ENCODE results near the gene SOWAHC.
"Not testable (repeated sequence)": the region's sequence is repeated elsewhere in the genome, so short reads cannot be mapped to it uniquely, and the experiment has no call there.

The SOWAHC gene

DNA sequence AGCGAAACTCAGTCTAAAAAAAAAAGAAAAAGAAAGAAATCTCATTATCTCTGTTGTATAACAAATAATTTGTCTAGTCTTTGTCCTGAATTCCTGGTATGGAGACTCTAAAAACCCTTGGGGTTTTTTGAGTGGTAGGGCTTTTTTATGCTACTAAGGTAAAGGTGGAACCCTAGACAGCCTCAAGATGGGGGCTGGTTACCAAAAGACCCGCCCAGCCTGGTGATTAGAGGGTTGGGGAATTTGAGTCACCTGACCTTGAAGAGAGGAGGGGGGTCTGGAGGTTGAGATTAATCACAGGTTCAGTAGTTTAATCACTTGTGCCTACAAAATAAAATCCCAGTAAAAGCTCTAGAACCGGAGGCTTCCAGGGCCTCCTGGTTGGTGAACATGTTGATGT lies 17.6 kb downstream of the SOWAHC start:
- no peak overlapping the region for H3K27ac Mint-ChIP-seq
- peaks cover 5% of the 10 kb centered on the region for H3K27me3 Mint-ChIP-seq
- H3K4me1 Mint-ChIP-seq (ENCODE audit: low read depth): no peaks in the 10 kb centered on the region
- H3K4me3 Mint-ChIP-seq: no peak overlapping the region
- no peaks in the 10 kb centered on the region for H3K36me3 Mint-ChIP-seq
- no peaks in the 10 kb centered on the region for H3K9me3 Mint-ChIP-seq (ENCODE audit: low read depth)

DNA sequence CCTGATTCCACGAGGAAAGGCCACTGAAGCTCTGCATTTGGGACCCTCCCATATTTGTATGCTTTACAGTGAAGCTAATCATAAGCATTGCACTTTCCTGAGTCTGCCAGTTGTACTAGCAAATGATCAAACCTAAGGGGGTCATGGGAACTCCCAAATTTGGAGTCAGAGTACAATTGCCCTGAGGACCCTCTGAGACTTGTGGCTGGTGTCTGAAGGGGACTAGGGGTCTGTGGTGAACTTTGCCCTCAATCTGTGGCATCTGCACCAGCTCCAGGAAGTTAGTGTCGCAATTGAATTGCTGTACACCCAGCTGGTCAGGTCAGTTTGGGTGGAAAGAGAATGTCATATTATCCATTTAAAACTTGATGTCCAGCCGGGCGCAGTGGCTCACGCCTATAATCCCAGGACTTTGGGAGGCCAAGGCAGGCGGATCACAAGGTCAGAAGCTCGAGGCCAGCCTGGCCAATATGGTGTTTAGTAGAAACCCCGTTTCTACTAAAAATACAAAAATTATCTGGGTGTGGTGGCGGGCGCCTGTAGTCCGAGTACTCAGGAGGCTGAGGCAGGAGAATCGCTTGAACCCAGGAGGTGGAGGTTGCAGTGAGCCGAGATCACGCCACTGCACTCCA lies 18.1 kb downstream of the SOWAHC start:
- no peaks in the 10 kb centered on the region for H3K9me3 Mint-ChIP-seq (ENCODE audit: low read depth)
- H3K27ac Mint-ChIP-seq: no peak overlapping the region
- no peaks in the 10 kb centered on the region for H3K36me3 Mint-ChIP-seq
- peaks cover 5% of the 10 kb centered on the region for H3K27me3 Mint-ChIP-seq
- no peak overlapping the region for H3K4me3 Mint-ChIP-seq
- H3K4me1 Mint-ChIP-seq (ENCODE audit: low read depth): no peaks in the 10 kb centered on the region

DNA sequence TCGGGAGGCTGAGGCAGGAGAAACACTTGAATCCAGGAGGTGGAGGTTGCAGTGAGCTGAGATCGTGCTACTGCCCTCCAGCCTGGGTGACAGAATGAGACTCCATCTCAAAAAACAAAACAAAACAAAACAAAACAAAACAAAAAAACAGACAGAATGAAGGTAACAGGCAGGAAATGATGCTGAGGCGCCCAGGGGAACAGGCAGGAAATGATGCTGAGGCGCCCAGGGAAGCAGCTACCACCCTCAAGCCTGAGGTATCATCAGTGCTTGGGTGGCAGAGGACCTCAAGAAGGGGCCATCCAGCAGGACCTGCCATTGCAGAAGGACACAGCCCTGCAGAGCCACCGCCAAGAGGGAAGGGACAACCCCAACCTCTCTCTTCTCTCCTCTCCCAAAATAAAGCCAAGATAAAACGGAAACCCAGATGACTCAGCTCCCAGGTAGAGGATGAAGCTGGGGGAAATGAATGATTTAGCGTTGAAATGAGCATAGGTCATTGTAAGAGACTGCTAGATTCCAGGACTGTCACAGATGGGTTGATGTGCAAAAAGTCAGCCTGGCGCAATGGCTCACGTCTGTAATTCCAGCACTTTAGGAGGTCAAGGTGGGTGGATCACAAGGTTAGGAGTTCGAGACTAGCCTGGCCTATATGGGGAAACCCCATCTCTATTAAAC lies 19.3 kb downstream of the SOWAHC start:
- Mint-ChIP-seq H3K27me3 (peaks cover 3% of the 10 kb centered on the region), H3K4me1 (ENCODE audit: low read depth) (no peaks in the 10 kb centered on the region), H3K9me3 (ENCODE audit: low read depth) (no peaks in the 10 kb centered on the region), H3K36me3 (no peaks in the 10 kb centered on the region), H3K27ac (no peak overlapping the region), H3K4me3 (no peak overlapping the region)

DNA sequence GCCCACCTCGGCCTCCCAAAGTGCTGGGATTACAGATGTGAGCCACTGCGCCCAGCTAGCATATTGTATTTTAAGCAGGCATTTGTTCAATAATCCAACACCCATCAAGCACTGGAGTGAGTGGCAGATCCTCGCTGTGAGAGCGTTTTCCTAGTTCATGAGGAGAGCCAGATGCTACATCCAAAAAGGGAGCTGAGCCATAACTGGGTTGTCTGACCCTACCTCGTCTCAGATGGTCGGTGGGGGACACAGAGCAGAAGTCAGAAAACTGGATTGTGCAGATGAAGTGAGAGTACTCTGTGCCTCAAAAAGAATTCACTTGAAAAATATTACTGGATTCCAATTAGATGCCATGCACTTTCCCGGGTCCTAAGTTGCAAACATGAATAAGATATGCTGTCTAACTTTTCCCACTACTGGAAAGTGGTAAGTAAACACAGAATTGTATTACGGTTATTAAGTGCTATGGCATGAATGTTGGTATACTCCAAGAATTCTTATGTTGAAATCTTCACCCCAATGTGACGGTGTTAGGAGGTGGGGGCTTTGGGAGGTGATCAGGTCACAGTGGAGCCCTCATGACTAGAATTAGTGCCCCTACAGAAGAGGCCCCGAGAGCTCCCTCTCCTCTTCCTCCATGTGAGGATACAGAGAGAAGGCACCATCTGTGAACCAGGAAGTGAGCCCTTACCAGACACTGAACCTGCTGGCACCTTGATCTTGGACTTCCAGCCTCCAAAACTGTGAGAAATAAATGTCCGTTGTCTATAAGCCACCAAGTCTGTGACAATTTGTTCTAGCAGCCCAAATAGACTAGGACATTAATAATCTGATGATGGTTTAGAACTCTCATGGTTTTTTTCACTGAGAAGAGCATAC lies 21.5 kb downstream of the SOWAHC start:
- no peaks in the 10 kb centered on the region for H3K36me3 Mint-ChIP-seq
- H3K4me1 Mint-ChIP-seq (ENCODE audit: low read depth): no peaks in the 10 kb centered on the region
- H3K9me3 Mint-ChIP-seq (ENCODE audit: low read depth): no peaks in the 10 kb centered on the region
- H3K27me3 Mint-ChIP-seq: peaks cover 2% of the 10 kb centered on the region
- no peak overlapping the region for H3K27ac Mint-ChIP-seq
- no peak overlapping the region for H3K4me3 Mint-ChIP-seq

DNA sequence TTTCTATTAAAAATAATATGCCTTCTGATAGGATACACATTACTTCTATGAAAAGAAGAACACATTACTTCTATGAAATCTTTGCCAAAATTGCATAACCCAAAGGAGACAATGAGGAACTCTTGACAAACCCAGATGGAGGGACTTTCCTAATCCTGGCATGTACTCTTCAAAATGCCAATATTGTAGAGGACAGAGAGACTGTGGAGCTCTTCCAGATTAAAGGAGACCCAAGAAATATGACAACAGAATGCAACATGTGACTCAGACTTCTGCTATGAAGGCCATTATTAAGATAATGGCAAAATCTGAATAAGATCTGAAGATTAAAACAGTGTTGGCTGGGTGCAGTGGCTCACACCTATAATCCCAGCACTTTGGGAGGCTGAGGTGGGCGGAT lies 22.2 kb downstream of the SOWAHC start:
- H3K9me3 Mint-ChIP-seq (ENCODE audit: low read depth): no peaks in the 10 kb centered on the region
- H3K4me1 Mint-ChIP-seq (ENCODE audit: low read depth): no peaks in the 10 kb centered on the region
- no peak overlapping the region for H3K4me3 Mint-ChIP-seq

DNA sequence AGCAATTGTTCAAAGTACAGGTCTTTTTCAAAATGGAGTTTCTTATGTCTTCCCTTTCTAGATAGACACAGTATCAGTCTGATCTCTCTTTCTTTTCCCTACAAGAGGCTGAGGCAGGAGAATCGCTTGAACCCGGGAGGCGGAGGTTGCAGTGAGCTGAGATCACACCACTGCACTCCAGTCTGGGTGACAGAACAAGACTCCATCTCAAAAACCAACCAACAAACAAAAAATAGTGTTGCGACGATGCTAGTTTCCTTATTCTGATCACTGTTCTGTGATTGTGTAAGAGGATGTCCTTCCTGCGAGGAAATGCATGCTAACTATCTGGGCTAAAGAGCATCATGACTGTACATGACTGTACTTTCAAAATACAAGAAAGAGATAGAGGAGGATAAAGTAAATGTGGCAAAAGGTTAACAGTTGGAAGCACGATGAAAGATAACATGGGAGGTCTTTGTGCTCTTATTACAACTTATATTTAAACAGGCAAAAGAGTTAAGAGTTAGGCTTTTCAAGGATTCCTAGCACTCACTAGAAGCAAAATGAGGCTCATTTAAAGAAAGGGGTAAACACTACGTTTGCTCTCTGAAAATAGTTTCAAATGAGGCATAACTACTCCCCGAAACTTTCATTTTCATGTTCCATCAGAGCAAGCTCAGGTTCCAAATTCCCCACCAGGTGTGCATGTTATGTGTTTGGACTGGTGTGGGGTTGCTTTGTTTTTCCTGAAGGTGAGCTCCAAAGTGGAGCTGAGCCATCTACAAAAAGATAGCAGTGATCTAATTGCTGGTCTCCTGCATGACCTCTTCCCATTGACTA lies 23.8 kb downstream of the SOWAHC start:
- no peak overlapping the region for H3K4me3 Mint-ChIP-seq
- no peaks in the 10 kb centered on the region for H3K36me3 Mint-ChIP-seq
- H3K9me3 Mint-ChIP-seq (ENCODE audit: low read depth): no peaks in the 10 kb centered on the region
- no peak overlapping the region for H3K27ac Mint-ChIP-seq
- H3K27me3 Mint-ChIP-seq: no peaks in the 10 kb centered on the region
- no peaks in the 10 kb centered on the region for H3K4me1 Mint-ChIP-seq (ENCODE audit: low read depth)

More for the DNA sequence above, 22.2 kb downstream of the SOWAHC start:
- H3K27ac Mint-ChIP-seq: no peak overlapping the region
- H3K27me3 Mint-ChIP-seq: peaks cover 2% of the 10 kb centered on the region
- no peaks in the 10 kb centered on the region for H3K36me3 Mint-ChIP-seq

DNA sequence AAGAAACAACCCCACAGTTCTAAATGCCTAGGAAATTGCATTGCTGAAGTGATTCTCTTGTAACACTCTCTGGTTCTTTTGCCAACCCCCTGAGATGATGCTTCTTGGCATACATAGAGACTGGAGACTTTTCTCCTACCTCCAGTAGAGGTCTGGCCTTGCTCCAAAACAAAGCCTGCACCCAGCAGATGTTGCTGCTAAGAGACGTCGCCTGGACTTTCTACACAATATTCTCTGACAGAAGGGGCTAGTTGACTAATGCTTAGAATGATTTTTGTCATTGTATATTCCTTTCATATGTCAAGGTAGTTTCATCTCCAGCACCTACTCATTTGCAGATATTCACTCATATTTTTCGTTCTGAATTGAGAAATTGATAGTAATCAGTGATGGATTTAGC lies 24.6 kb downstream of the SOWAHC start:
- Mint-ChIP-seq H3K36me3 (peaks cover 2% of the 10 kb centered on the region), H3K27ac (no peak overlapping the region), H3K4me3 (no peak overlapping the region), H3K27me3 (no peaks in the 10 kb centered on the region), H3K9me3 (ENCODE audit: low read depth) (no peaks in the 10 kb centered on the region), H3K4me1 (ENCODE audit: low read depth) (no peaks in the 10 kb centered on the region)

DNA sequence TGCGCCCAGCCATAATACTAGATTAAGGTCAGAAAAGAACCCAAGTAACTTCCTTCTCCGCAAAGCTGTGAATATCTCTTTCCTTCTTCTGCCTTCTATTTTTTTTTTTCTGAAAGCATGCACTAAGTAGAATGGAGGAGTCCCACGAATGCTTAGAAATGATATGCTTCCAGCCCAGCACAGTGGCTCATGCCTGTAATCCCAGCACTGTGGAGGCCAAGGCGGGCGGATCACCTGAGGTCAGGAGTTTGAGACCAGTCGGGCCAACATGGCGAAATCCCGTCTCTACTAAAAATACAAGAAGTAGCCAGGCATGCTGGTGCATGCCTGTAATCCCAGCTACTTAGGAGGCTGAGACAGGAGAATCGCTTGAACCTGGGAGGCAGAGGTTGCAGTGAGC lies 25.8 kb downstream of the SOWAHC start:
- H3K27me3 Mint-ChIP-seq; H3K4me3 Mint-ChIP-seq; H3K9me3 Mint-ChIP-seq (ENCODE audit: low read depth); H3K4me1 Mint-ChIP-seq (ENCODE audit: low read depth); H3K27ac Mint-ChIP-seq; H3K36me3 Mint-ChIP-seq: not testable (repeated sequence)

DNA sequence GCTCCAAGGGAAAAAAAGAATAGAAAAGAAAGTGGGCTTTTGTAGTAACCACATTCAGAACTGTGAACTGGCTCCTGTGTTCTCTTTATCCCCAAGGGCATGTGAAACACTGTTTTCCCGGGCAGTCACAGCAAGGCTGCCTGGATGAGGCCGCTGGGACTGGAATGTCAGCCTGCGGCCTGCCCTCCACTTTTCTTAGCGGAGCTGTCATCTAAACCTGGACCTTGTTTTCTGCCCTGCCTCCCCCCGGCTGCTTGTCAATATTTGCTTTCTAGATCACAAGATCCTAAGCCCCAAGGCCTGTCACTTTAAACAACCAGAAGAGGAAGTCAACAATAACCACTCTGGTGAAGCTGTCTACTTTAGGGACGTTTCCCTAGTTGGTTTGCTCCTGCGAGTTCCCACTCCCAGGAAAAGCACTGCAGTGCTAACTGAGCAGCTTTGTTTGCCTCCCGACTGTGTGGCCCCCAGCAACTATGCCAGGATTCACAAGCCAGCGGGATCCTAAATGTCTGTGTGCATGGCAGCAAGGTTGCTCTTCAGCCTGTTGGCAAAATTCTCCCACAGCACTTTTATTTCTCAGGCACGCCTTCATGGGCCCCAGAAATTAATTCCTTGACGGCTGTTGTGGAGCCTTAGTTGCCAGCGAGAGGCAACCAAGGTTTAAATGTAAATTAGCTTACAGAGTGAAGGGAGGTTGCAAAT lies 30.6 kb downstream of the SOWAHC start:
- Mint-ChIP-seq H3K27me3 (peaks cover 2% of the 10 kb centered on the region), H3K36me3 (peaks cover 2% of the 10 kb centered on the region), H3K27ac (no peak overlapping the region), H3K9me3 (ENCODE audit: low read depth) (no peaks in the 10 kb centered on the region), H3K4me1 (ENCODE audit: low read depth) (no peaks in the 10 kb centered on the region), H3K4me3 (no peak overlapping the region)

DNA sequence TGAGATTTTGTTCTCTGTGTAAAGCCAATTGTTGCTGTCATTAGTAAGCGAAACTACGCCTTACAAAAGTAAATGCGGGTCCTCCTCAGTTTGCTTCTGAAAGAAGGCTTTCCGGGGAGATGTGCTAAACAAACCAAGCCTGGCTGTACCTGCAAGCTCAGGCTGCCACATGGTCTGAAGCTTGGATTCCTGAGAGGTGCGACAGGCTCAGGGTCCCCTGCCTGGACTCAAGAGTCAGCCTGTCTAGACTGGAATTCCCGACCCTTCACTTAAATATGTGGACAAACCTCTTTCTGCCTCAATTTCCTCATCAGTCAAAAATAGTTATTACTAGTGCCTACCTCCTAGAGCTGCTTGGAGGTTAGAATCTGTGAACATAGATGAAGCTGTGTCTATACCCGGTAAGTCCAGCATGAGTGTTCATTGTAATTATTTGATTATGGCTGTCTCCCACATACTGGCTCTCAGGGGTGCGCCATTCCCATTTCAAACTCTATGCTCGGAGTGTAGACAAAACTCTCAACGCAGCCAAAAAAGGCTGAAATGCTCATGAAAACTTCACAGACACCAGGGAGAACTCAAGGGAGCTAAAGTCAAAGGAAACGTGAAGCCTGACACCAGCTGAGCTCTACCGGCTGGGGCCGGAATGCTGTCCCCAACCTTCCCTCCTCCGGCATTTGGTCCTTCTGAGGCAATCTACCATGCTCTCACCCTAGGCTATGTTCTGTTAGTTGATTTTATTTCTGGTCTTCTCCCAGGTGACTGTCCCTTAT lies 31.4 kb downstream of the SOWAHC start:
- Mint-ChIP-seq H3K27ac (no peak overlapping the region), H3K36me3 (peaks cover 2% of the 10 kb centered on the region), H3K27me3 (peaks cover 4% of the 10 kb centered on the region), H3K4me1 (ENCODE audit: low read depth) (no peaks in the 10 kb centered on the region), H3K9me3 (ENCODE audit: low read depth) (no peaks in the 10 kb centered on the region), H3K4me3 (no peak overlapping the region)

DNA sequence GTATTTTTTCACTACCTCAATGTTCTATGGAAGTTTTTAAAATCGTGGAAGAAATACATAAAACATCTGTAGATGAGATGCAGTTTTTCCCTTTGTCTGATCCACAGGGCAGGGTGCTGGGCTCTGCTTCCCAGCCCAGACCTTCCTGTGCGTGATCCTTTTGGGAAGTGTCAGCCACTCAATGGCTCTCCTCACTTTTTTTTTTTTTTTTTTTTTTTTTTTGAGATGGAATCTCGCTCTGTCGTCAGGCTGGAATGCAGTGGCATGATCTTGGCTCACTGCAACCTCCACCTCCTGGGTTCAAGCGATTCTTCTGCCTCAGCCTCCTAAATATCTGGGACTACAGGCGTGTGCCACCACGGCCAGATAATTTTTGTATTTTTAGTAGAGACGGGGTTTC lies 32.8 kb downstream of the SOWAHC start:
- H3K4me1 Mint-ChIP-seq (ENCODE audit: low read depth): no peaks in the 10 kb centered on the region
- no peak overlapping the region for H3K4me3 Mint-ChIP-seq
- peaks cover 5% of the 10 kb centered on the region for H3K27me3 Mint-ChIP-seq
- H3K9me3 Mint-ChIP-seq (ENCODE audit: low read depth): no peaks in the 10 kb centered on the region
- H3K27ac Mint-ChIP-seq: no peak overlapping the region
- peaks cover 2% of the 10 kb centered on the region for H3K36me3 Mint-ChIP-seq

DNA sequence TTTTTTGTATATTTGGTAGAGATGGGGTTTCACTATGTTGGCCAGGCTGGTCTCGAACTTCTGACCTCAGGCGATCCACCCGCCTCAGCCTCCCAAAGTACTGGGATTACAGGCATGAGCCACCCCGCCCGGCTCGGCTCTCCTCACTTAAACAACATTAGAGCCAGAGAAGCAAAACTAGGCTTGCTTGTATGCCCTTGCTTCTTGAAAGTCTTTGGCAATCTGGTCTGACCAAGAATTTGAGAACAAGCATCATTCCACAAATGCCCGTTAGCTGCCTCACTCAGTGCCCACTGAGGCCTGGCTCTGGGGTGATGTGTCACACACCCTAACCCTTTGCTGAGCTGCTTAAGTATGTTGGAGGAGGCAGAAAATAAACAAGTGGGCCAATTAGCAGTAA lies 33.5 kb downstream of the SOWAHC start:
- Mint-ChIP-seq H3K4me3 (no peak overlapping the region), H3K36me3 (peaks cover 2% of the 10 kb centered on the region), H3K4me1 (ENCODE audit: low read depth) (no peaks in the 10 kb centered on the region), H3K9me3 (ENCODE audit: low read depth) (no peaks in the 10 kb centered on the region), H3K27ac (no peak overlapping the region), H3K27me3 (peaks cover 5% of the 10 kb centered on the region)

DNA sequence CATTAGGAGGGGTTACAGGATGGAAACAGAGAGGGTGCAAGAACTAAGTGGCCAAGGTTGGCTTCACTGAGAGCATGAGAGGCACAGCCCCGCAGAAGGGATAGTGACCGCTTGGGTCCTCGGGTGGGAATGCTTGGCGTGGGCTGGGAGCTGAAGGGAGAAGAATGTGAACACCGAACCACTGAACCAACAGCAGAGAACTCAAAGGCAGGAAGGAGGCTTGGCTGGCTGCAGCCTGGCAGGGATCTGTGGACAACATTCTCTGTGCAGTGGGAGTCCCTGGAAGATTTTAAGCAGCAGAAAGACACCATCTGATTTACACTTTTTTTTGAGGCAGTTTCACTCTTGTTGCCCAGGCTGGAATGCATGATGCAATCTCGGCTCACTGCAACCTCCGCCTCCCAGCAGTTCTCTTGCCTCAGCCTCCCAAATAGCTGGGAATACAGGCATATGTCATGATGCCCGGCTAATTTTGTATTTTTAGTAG lies 33.9 kb downstream of the SOWAHC start:
- H3K4me1 Mint-ChIP-seq (ENCODE audit: low read depth): no peaks in the 10 kb centered on the region
- no peak overlapping the region for H3K27ac Mint-ChIP-seq
- no peak overlapping the region for H3K4me3 Mint-ChIP-seq
- H3K36me3 Mint-ChIP-seq: peaks cover 1% of the 10 kb centered on the region
- H3K9me3 Mint-ChIP-seq (ENCODE audit: low read depth): no peaks in the 10 kb centered on the region
- H3K27me3 Mint-ChIP-seq: peaks cover 5% of the 10 kb centered on the region
